ENCODE results near the gene DYNLT1. TPM values are rescaled to one million over a fixed set of nuclear protein-coding genes. Genes with fewer than 3 reads are reported as not detected.

The DYNLT1 gene
- total RNA-seq, 2 donors from 2014 or later, result 87.2 to 107 TPM

GRCh38 chr6:158630938-158631616, 13.5 kb downstream of the DYNLT1 start:
- Mint-ChIP-seq H3K36me3 (ENCODE audit: low read depth) (peaks cover 9% of the 10 kb centered on the region), H3K4me1 (peaks cover 34% of the 10 kb centered on the region), H3K27ac (peak overlapping the region; percentile 92), H3K4me3 (no peak overlapping the region), H3K27me3 (no peaks in the 10 kb centered on the region)
- H3K9me3 ChIP-seq (ENCODE audit: control insufficient read depth, low read length, poor library complexity, severe bottlenecking), result no peaks in the 10 kb centered on the region
- DNase-seq, result no peak
- ATAC-seq, result no peak

- no peak for DNase-seq
- no peaks in the 10 kb centered on the region for H3K27me3 Mint-ChIP-seq
- peaks cover 29% of the 10 kb centered on the region for H3K4me1 Mint-ChIP-seq
- peak; percentile 43 for ATAC-seq
- no peaks in the 10 kb centered on the region for H3K9me3 ChIP-seq (ENCODE audit: control insufficient read depth, low read length, poor library complexity, severe bottlenecking)
- peaks cover 14% of the 10 kb centered on the region for H3K36me3 Mint-ChIP-seq (ENCODE audit: low read depth)
- no peak overlapping the region for H3K4me3 Mint-ChIP-seq
- peak overlapping the region; percentile 92 for H3K27ac Mint-ChIP-seq
These were observed 14.9 kb downstream of the DYNLT1 start for GRCh38 chr6:158629367-158630221.

- Mint-ChIP-seq H3K27me3 (no peaks in the 10 kb centered on the region), H3K27ac (peak overlapping the region; percentile 92), H3K4me1 (peaks cover 28% of the 10 kb centered on the region), H3K4me3 (no peak overlapping the region), H3K36me3 (ENCODE audit: low read depth) (peaks cover 14% of the 10 kb centered on the region)
- ATAC-seq (no peak), DNase-seq (no peak)
- H3K9me3 ChIP-seq (ENCODE audit: control insufficient read depth, low read length, poor library complexity, severe bottlenecking), result no peaks in the 10 kb centered on the region
These were observed 16.0 kb downstream of the DYNLT1 start for GRCh38 chr6:158628542-158628941.

DNA sequence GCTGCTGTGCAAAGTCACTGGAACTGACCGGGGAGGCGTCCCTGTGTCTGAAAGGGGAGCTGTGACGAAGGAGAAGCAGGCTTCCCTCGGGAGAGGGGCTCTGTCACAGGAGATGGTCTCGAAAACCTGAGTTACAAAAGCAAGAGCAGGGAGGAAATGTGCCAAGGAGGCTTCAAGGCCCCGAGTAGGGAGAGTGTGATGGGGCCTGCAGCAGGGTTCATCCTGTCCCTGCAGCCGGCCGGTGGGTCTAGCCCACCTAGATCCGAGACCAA, 16.7 kb downstream of the DYNLT1 start:
- ATAC-seq, result no peak
- H3K4me1 Mint-ChIP-seq, result peaks cover 28% of the 10 kb centered on the region
- H3K9me3 ChIP-seq (ENCODE audit: control insufficient read depth, low read length, poor library complexity, severe bottlenecking), result no peaks in the 10 kb centered on the region
- H3K27me3 Mint-ChIP-seq, result no peaks in the 10 kb centered on the region
- peak overlapping the region; percentile 82 for H3K27ac Mint-ChIP-seq
- H3K4me3 Mint-ChIP-seq, result no peak overlapping the region
- peaks cover 14% of the 10 kb centered on the region for H3K36me3 Mint-ChIP-seq (ENCODE audit: low read depth)
- DNase-seq, result no peak

- ATAC-seq (no peak), DNase-seq (no peak)
- no peaks in the 10 kb centered on the region for H3K9me3 ChIP-seq (ENCODE audit: control insufficient read depth, low read length, poor library complexity, severe bottlenecking)
- no peak overlapping the region for H3K4me3 Mint-ChIP-seq
- peaks cover 14% of the 10 kb centered on the region for H3K36me3 Mint-ChIP-seq (ENCODE audit: low read depth)
- H3K4me1 Mint-ChIP-seq, result peaks cover 27% of the 10 kb centered on the region
- H3K27me3 Mint-ChIP-seq, result no peaks in the 10 kb centered on the region
- peak overlapping the region; percentile 82 for H3K27ac Mint-ChIP-seq
These were observed 17.2 kb downstream of the DYNLT1 start for GRCh38 chr6:158627168-158627939.

GRCh38 chr6:158626360-158627167, 18.0 kb downstream of the DYNLT1 start:
- Mint-ChIP-seq H3K4me3 (no peak overlapping the region), H3K27me3 (no peaks in the 10 kb centered on the region), H3K36me3 (ENCODE audit: low read depth) (peaks cover 17% of the 10 kb centered on the region), H3K27ac (peak overlapping the region; percentile 82), H3K4me1 (peaks cover 25% of the 10 kb centered on the region)
- ATAC-seq, result no peak
- no peak for DNase-seq
- H3K9me3 ChIP-seq (ENCODE audit: control insufficient read depth, low read length, poor library complexity, severe bottlenecking), result no peaks in the 10 kb centered on the region

DNA sequence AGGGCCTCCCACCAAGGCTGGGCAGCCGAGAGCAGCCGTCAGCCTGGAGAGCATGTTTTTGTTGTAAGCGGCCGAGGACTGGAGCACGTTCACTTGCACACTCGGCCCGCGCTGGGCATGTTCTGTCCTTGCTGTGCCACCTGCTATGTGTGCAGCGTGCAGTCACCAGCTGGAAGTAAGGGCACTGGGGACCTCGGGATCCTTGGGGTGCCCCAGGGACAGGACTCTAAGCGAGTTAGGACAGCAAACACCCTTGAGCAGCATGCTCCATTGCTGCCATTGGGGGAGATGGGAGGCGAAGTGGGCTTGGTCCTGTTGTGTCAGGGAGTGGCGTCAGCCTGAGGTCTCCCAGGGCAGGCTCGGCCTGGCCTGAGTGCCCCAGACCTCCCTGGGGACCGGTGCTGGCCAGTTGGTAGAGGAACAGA, 18.6 kb downstream of the DYNLT1 start:
- no peaks in the 10 kb centered on the region for H3K9me3 ChIP-seq (ENCODE audit: control insufficient read depth, low read length, poor library complexity, severe bottlenecking)
- H3K27ac Mint-ChIP-seq, result peak overlapping the region; percentile 19
- H3K4me1 Mint-ChIP-seq, result peaks cover 19% of the 10 kb centered on the region
- H3K27me3 Mint-ChIP-seq, result no peaks in the 10 kb centered on the region
- ATAC-seq (no peak), DNase-seq (no peak)
- H3K4me3 Mint-ChIP-seq, result no peak overlapping the region
- H3K36me3 Mint-ChIP-seq (ENCODE audit: low read depth), result peaks cover 15% of the 10 kb centered on the region

DNA sequence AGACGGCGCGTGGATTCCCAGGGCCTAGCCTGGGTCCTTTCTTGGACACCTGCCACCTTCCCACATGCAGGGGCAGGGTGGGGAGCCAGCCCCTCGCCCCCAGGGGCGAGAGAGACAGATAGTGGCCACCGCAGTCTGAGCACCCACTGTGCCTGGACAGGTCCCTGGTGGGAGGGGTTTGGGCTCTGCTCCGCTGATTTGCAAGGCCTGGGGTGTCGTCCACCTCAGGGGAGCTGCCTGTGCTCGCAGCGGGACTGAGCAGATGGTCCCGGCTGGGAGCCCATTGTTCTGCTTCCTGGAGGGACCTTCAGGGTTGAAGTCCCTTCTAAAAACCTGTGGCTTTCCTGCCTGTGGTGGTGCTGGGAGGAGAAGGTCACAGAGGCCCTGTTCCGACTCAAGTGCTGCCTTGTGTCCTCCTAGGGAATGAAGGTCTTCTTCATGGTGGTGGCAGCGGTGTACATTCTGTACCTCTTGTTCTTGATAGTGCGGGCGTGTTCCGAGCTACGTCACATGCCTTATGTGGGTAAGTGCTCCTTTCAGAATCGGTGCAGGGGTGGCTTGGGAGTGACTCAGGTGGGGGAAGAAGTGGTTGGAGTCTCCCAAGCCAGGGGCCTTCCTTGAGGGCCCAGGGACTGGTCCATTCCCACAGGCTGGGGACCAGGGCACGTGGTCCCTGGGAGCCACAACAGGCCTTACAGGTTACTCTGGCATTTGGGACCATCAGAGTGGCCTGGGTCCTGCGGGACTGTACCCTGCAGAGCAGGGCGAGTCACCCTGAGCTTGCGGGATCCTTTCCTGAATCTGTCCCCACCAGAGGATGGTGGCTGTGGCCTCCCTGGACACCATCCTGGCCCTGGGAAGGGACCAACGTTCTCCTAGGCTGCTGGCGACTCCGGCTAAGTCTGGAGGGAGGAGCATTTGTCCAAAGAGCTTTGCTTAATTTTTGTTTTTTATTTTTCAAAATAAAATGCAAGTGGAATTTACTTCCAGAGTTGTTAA, 19.6 kb downstream of the DYNLT1 start:
- Mint-ChIP-seq H3K27ac (peak overlapping the region; percentile 19), H3K4me1 (peaks cover 19% of the 10 kb centered on the region), H3K27me3 (no peaks in the 10 kb centered on the region), H3K4me3 (no peak overlapping the region), H3K36me3 (ENCODE audit: low read depth) (peaks cover 15% of the 10 kb centered on the region)
- DNase-seq, result no peak
- ATAC-seq, result no peak
- no peaks in the 10 kb centered on the region for H3K9me3 ChIP-seq (ENCODE audit: control insufficient read depth, low read length, poor library complexity, severe bottlenecking)

DNA sequence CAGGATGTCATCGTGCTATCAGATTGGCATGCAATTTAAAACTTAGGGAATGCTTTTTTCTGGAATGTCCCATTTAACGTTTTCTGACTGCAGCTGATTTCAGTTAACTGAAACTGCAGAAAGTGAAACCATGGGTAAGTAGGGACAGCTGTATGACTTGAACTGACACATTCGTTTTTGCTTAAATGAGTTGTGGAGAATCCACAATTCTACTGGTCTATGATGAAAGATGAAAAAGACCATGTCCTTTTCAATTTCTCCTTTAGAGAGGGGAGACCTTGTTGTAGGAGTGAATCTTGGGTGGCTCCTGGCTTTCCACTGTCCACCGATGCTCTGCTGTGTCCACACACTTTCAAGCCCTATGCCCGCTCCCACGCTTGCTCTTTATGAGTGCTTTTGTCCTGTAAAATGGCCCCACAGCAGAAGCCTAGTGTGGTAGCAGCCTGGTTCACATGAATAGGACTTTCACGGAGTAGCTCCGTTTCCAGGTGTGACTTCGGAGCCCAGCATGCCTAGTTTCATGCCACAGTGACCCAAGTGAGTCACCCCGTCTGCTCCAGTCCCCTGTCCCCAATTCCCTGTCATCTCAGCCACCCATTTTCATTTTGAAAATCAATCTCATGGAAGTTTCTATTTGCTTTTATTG, 21.9 kb downstream of the DYNLT1 start:
- Mint-ChIP-seq H3K4me3 (no peak overlapping the region), H3K36me3 (ENCODE audit: low read depth) (peaks cover 18% of the 10 kb centered on the region), H3K27ac (peak overlapping the region; percentile 43), H3K4me1 (peaks cover 28% of the 10 kb centered on the region), H3K27me3 (no peaks in the 10 kb centered on the region)
- H3K9me3 ChIP-seq (ENCODE audit: control insufficient read depth, low read length, poor library complexity, severe bottlenecking), result no peaks in the 10 kb centered on the region
- no peak for ATAC-seq
- no peak for DNase-seq

DNA sequence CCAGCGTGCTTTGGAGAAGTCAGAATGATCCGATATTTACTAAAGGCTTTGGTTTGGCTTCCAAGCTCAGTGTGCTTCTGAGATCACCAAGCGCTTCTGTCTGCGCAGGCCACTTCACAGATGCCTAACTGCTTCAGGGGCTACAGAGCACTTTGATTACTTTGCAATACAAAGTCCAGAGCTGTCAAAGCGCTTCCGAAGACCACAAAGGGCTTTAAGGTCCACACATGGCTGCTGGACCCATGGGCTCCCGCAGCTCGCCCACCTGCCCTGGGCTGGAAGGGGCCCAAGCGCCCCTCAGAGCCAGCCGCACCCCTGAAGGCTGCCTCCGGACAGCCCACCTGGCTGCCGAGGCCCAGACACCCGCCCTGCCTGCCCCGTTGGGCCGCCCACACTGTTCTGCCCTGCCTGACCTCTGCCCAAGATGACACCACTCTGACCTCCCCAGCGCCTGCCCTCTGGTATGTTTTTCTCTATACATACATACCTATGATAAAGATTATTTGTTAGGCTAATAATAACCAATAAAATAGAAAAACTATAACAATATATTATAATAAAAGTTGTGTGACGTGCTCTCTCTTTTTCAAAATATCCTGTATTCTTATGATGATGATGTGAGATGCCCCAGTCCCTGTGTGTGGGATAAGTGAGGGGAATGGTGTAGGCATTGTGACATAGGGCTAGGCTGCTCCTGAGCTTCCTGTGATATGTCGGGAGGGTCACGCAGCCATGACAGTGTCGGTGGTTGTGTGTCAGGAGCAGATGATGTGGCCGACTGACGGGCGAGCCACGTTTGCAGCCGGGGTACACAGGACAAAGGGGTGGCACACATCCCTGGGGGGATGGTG, 22.6 kb downstream of the DYNLT1 start:
- DNase-seq (no peak), ATAC-seq (no peak)
- Mint-ChIP-seq H3K4me3 (no peak overlapping the region), H3K4me1 (peaks cover 26% of the 10 kb centered on the region), H3K27ac (peak overlapping the region; percentile 43), H3K36me3 (ENCODE audit: low read depth) (peaks cover 20% of the 10 kb centered on the region), H3K27me3 (no peaks in the 10 kb centered on the region)
- no peaks in the 10 kb centered on the region for H3K9me3 ChIP-seq (ENCODE audit: control insufficient read depth, low read length, poor library complexity, severe bottlenecking)

Data from T-helper 17 cell (primary cell).